ENCODE data around the gene SMARCA2.

The SMARCA2 gene

DNA sequence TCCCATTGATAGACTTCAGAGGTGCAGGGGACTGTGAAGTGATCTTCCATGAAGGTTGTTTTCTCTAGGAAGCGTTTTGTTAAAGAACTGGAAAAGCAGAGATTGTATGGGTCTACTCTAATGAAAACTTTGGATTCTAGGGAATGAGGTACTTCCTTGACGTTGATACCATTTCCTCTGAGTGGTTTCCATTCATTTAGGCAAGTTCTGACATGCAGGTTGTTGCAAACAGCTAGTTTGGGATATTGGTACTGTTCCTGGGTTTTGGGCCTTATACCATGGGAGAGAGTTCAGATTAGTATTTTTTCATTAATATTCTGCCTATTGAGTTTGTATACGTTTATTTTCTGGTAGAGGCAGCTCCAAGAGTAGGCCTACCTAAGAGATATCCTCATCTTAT is 25.7 kb downstream of the SMARCA2 start:
- no peak for DNase-seq (ENCODE audit: low spot score)

DNA sequence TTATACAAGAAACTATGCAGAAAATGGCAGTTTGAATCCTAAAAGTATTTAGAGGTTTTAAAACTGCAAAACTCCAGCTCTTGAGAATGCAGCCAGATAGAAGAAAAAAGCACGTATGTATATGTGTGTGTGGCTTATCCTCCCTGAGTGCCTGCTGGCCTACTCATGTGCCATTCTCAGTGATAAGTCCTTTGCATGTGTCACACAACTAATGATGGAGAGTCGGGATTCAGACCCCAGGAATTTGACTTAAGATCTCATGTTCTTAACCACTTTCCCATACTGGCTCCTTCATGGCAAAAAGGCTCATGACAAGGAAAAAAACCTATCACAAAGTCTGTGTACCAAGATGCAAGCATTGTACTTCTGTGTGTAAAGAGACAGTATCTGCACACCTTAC is 26.6 kb downstream of the SMARCA2 start:
- DNase-seq (ENCODE audit: low spot score), result no peak

DNA sequence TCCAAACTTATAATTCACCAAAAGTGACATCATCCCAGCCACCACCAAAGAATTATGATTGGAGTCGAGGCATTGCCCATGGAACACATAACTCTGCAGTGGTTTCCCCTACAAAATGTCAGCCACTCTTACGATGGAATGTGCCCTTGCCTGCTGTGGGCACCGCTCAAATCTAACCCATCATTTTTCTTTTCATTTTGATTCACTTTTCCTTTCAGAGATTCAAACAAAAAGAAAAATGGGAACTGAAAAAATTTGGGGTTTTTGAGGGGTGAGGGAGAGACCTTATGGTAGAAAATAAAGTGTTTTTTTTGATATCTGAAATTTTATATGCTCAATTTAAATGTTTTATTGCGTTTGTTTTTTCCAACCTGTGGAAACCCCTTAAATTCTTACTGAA is 28.1 kb downstream of the SMARCA2 start:
- no peak for DNase-seq (ENCODE audit: low spot score)

DNA sequence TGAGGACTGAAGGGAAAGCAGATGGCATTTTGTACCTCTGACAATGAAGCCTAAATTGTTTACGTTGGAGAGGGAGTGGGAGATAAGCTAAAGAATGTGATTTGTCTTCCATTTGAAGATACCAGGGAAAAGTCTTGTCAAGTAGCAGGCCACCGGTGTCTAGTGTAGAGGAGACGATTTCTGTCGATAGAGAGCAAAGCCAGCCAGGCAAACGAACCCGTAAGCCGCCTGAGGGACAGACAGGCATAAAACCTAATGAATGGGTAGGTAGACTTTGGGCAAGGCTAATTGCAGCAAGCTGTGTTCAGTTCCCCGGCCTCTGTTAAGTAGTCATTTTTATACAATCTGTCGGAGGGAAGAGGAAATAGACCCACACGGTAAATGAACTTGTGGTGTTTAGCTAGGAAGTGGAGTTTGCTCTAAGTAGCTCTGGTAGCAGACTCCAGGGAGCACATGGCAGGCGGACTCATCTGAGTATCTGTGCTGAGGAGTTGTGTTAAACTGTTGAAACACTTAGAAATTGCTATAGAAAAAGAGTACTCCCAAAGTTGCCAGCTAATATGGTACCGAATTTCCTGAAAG is 28.8 kb downstream of the SMARCA2 start:
- no peak for DNase-seq (ENCODE audit: low spot score)

DNA sequence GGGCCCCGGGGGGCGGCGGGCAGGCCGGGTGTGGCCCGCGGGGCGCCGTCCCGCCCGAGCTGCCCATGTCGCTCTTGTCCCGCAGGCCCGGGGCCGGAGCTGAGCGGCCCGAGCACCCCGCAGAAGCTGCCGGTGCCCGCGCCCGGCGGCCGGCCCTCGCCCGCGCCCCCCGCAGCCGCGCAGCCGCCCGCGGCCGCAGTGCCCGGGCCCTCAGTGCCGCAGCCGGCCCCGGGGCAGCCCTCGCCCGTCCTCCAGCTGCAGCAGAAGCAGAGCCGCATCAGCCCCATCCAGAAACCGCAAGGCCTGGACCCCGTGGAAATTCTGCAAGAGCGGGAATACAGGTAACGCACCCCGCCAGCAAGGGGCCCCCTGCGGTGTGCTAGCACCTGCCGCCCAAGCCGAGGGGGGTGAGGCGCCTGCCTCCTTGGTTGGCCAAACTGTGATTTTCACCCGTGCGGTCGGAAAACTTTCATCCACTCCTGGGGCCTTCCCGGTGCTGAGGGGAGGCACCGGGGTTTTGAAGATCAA is 32.1 kb downstream of the SMARCA2 start:
- no peak for DNase-seq (ENCODE audit: low spot score)

DNA sequence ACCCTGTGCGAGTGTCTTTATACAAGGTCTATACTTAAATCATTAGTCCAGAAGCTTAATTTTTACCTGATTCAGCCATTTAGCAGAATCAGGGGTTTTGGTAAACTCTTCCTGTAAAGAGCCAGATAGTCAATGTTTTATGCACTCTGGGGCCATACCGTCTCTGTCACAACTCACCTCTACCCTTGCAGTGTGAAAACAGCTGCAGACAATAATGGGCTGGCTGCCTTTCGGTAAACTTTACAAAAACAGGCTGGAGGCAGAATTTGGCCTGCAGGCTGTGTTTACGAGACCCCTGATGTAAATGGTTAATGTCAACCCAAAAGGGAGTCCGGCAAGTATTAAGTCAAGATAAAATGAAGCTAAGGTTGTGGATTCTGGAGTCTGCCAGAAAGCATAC is 32.8 kb downstream of the SMARCA2 start:
- no peak for DNase-seq (ENCODE audit: low spot score)

DNA sequence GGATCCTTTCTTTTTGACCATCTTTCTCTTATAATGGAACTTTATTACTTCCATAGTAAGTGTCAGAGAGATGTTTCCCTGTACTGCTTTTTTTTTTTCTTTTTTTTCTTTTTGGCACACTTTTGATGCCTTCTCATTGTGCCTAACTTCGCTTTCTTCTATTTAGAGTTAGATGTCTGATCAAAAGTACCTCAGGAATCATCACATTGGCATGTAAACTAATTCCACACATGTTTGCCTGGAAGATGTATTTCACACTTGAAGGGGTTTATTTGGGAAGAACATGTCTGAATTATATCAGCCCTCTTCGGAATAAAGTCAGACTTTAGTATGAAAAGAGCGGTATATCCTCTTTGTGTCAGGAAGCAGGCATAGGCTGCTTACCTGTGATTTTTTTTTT is 35.1 kb downstream of the SMARCA2 start:
- no peak for DNase-seq (ENCODE audit: low spot score)

DNA sequence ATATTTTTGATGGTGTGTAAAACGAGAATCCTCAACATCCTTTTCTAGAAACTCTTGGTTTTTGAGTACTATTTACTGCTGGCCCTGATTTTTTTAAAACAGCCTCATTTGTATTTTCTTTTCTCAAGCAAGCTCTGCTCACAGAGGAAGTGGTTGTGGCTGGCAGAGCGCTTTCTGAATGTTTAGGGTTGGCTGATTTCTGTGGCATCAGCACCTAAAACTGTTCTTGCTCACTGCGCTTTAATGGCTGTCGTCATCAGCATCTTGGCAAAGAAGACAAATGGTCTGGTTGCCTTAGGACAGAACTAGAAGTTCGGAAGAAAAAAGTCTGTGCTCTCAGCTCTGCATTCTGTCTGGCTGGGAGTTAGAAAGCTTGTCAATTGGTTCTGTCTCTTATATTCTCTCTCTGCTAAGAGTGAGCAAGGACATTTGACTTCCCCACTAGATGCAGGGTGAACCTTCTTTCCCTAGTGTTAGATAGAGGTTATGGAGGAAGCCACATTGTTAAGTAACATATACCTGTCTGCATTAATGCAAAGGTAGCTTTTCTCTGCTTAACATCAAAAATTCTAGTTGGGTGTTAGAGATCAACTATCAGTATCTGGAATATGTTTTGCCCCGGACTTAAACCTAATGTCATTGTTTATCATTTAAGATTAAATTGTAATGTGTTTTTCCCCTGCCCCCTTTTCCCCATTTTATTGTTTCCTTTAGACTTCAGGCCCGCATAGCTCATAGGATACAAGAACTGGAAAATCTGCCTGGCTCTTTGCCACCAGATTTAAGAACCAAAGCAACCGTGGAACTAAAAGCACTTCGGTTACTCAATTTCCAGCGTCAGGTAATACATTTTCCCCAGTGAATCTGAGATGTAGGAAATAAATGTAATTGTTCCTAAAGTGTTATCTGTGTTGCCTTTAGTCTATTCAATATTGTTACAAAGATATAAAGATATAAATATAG is 39.0 kb downstream of the SMARCA2 start:
- DNase-seq (ENCODE audit: low spot score), result peak; percentile 79

DNA sequence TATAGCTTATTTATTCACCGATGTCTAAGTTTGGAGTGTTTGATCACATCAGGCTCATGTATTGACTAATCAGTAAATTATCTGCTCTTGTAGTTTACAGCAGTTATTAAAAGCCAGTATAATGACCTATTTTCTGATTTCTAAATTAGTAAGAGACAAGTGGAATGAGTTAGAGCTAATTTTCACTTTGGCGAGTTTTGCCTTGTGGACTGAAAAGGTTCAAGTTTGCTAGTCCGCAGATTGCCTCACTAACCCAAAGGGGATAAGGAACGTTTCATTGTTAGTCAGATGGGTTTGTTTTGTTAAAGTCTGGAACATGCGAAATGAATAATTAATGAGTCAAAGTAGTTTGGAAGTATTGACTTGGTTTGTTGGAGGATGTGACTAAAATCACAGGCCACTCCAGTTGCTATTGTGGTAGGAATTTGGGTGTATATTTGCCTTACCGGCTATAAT is 40.1 kb downstream of the SMARCA2 start:
- DNase-seq (ENCODE audit: low spot score), result peak; percentile 34

DNA sequence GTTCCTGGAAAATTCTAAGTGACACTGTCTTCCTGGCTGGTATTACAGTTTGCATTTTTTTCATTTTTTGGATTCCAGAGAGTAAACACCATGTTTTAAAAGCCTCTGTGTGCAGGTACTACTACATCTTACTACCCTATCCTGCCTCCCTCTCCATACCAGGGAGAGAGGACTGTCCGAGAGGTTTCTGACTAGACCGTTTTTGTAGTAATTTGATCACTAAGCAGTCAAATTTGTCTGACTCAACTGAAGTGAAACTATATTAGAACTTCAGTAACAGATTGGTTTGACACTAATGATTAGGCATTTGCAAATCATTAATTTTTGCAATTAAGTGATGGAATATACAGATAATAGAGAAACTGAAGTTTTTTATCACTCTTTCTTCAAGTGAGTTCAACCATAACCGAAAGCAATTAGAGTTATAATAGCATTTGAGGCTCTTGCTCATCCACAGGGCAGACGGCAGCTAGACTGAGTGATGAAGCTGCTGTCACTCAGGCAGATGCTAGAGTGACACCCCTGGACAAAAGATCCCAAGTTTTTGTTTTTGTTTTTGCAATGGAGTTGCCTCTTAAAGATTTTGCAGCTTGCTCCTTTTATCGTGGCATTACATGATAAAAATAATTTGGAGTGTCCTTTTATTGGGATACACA is 44.3 kb downstream of the SMARCA2 start:
- DNase-seq (ENCODE audit: low spot score), result no peak

DNA sequence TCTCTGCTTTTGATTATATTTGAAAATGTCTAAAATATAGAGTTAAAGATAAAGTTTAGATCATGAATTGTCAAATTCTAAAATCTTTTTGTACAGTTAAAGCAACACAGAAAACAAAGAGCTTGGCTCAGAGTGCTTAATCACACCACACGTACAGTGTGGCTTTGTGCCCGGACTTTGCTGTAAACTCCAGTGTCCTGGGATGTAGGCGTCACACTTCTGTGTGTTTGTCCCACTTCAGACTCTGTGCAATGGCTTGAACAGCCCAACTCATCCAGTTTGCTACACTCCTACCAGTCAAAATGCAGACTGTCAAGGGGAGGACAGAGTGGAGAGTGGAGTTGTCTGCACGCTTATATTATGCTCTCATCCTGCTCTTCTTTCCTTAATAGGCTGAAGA is 45.3 kb downstream of the SMARCA2 start:
- no peak for DNase-seq (ENCODE audit: low spot score)

DNA sequence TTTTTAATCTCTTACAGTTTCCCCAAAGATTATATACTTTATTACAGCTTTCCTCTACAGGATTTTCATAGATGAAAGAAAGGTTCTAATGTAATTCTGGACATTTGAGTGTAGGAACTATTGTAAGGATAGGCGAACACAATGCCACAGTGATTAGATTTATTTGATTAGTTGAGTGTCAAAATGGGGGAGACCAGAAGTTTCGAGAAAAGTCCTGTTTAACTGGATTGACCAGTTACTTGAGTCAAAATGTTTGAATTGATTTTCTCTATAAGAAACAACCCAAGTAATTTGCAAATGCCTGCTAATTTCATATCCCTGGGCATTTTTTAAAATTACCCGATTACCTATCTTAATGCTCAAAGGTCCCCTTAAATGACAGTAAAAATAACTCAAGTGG is 50.6 kb downstream of the SMARCA2 start:
- no peak for DNase-seq (ENCODE audit: low spot score)

DNA sequence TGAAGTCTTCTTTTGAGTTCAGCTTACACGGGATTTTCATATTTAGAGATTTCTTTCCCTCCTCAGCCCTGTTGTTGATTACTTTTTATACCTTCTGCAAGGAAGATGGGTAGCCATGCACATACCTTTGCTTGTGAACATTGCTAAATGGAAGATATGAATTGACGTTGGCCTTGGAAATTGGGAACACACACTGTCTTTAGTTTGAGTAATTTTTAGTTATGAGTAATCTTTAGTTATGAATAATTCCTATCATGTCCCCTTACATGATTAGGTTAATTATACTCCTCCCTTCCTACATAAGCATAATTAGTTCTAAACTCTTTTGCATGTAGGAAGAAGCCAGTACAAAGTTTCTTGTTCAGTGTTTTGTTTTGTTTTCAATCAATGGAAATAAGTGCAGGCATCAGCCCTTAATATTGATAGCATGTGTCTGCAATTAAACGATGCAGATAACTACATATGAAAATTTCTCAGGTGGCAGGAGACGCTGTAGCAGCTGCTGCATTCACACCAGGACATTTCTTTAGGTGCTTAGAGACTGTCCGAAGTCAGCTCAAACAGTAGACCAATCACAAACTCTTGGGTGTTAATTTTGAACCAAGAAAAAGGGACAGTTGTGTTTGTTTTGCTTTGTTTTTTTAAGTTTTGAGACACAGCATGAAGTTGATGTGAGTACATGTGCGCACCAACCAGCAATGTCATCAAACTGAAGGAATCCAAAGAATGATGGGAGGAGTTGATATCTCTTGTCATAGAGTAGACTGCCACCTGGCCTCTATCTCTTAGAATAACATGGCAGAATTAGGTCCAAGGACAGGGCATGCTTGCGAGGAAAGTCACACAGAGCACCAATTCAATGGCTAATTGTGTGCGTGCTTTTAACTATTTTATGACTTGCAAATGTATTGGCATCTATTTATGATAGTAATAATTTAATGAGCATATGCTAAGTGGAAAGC is 51.4 kb downstream of the SMARCA2 start:
- peak; percentile 20 for DNase-seq (ENCODE audit: low spot score)

DNA sequence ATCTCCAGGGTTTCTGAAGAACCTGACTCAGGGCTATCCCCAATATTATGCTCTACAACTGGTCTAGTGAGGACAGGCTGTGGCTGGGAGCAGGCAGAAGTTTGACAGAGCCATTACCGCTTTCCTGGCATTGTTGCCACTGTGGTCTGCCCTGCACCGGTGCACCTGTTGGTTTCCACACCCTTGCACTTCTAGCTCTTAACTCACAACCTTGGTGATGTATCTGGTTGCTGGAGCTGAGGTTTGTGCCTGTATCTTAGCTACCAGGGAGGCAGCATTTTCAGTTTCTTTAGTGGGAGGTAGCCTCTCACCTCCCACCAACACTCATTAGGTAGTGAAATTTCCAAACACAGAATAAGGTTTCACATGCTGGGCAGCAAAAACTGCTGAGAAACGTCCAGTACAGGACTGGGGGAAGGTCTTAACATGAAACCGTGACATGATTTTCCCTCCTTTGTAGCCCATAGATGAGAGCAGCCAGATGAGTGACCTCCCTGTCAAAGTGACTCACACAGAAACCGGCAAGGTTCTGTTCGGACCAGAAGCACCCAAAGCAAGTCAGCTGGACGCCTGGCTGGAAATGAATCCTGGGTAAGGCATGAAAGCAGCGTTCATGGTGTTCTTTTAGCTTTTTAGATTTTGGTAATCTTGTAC is 57.7 kb downstream of the SMARCA2 start:
- no peak for DNase-seq (ENCODE audit: low spot score)

DNA sequence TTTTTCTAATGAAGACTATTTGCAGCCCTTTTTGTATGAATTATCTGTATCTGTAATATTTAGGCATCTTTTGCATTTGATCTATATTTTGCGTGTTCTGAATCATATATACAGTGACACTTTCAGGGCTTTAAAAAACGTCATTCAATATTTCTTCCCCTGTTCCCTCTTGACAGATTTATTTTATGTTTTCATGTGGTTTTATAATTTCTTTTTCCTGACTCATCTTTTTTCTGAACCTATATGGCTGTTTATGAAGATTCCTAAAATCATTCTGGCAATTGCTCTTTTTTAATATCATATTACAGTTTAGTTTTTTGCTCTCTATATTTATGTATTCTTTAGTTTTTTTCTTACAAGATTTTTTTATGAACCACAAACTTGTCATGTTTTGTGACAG is 67.6 kb downstream of the SMARCA2 start:
- DNase-seq (ENCODE audit: low spot score), result no peak

DNA sequence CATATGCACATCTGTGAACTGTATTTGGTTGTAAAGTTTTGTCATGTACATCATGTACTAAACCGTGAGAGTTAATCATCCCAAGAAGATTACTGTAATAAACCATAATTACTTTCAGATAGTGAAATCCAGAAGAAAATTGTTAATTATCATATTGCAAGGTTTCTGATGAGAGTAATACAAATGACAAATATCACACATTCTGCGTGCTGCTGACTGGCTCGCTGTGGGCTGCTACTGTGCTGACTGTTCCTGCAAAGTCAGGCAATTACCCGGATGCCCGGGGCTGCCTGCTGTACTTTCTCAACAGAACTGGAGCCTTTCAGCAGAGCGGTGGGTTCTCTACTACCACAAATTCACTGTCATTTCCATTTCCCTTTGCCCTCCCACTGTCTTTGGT is 68.3 kb downstream of the SMARCA2 start:
- DNase-seq (ENCODE audit: low spot score), result no peak

DNA sequence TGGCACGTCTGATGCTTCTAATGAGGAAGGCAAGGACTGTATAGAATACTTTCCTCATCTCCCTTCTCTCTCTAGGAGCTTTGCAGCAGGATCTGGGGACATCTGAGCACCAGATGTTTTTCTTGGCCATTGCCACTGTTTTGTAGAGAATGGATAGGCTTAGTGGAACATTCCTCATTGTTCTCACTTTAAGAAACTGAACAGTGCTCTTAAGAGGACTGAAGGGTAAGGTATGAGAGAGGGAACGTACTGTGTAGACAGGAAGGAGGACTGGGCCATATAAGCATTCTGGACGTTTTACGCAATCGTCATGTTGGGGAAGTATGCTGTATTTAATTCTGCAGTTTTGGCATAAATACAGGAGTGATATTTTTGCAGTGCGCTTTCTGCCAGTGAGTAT is 70.6 kb downstream of the SMARCA2 start:
- DNase-seq (ENCODE audit: low spot score), result no peak

DNA sequence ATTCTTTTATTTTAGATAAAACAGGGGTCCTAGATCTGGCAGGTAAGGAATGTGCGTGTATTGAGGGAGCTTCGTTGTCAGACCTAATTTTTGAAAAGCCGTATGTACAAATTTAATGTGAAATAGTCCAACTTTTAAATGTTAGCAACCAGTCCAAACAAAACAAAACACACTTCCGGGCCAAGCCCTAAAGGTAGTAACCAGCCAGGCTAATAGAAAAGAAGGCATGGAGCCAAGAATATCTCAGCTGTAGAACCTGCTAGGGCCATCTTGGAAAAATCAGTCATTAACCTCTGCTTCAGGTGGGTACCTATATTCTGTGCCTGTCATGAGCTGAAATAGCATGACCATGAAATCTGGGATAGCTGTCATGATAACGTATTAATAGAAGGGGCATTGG is 71.0 kb downstream of the SMARCA2 start:
- DNase-seq (ENCODE audit: low spot score), result no peak

DNA sequence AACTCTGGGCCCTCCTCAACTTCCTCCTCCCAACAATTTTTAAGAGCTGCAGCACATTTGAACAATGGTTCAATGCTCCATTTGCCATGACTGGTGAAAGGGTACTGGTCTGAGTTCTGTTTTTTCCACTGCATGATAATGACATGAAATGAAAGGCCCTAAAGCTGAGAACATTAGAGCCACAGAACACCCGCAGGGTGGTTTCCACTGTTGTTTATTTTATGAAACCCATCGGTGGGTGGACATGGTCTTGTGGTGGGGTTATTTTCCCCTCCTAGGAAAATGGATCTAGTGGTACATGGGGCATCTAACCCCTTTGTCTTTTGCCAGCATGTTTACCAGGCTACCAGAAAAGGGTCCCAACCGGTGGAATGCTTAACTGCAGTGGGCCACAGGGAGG is 71.8 kb downstream of the SMARCA2 start:
- no peak for DNase-seq (ENCODE audit: low spot score)

DNA sequence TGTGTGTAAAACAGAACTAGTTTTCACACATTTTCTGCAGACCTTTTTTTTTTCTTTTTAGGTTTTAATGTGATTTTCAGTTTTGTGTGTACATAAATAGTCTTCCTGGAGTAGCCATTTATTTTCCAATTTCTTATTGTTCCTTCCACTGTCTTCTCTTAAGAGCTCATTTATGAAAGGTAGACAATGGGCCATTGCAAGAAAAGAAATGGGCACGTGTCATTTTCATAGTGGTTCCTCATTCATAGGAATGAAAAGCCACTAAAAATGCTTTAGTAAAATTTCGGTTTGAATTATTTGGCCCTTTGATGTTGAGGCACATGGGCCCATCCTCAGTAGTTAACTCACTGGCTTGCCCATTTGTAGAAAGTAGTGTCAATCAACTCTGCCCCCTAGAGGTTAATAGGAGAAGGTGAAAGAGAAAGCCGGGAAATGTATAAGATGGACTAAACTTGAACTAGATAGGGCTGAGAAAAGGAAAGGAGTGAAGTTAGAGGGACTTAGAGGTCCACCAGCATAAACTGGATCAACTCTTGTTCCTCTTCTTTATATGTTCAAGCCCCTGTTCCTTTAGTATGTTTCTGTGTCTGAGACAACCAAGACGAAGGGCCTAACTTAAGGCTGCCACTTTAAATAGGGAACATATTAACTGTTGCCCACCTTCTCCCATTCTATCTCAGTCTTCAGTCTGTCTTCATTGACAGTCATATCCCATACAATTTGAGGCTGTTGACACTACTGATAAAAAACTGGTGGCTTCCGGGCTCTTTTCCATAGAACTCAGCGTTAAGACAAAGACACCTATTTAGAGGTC is 72.6 kb downstream of the SMARCA2 start:
- peak; percentile 39 for DNase-seq (ENCODE audit: low spot score)
